Brain microvascular endothelial cell (primary cell): ENCODE results near the gene SFTPB.

Experiments used
- DNase-seq: peaks from one replicate; pipeline ENCODE4 v3.0.0-alpha.2; 2020
- H3K27ac ChIP-seq: fragments of 250-450 bp; sonication (Bioruptor Pico); 2 replicates; pipeline ENCODE4 v1.5.1; 2020; ENCODE audit warnings: mild to moderate bottlenecking, moderate library complexity
- H3K27me3 ChIP-seq: fragments of 250-450 bp; sonication (Bioruptor Pico); replicated peaks from 2 replicates; pipeline ENCODE4 v1.5.1; 2020; ENCODE audit warnings: mild to moderate bottlenecking
- H3K36me3 ChIP-seq: fragments of 250-450 bp; sonication (Bioruptor Pico); replicated peaks from 2 replicates; pipeline ENCODE4 v1.5.1; 2020; ENCODE audit warnings: mild to moderate bottlenecking
- H3K4me3 ChIP-seq: 2 replicates; pipeline ENCODE4 v1.5.1; 2011; ENCODE audit warnings: low read depth, mild to moderate bottlenecking, control low read depth, low read length, moderate library complexity
- CTCF ChIP-seq: IDR thresholded peaks from 2 replicates; pipeline ENCODE4 v1.5.1; 2011; ENCODE audit warnings: low read depth, mild to moderate bottlenecking, moderate library complexity, low read length, control low read depth, inconsistent platforms; ENCODE audit errors: missing control alignments
- in situ Hi-C: cut with HindIII; loops from 2 replicates; pipeline ENCODE4 v1.10.0; 2017; ENCODE audit warnings: low sequenced_read_pairs, low pct_ligation_motif_present

SFTPB gene

DNA sequence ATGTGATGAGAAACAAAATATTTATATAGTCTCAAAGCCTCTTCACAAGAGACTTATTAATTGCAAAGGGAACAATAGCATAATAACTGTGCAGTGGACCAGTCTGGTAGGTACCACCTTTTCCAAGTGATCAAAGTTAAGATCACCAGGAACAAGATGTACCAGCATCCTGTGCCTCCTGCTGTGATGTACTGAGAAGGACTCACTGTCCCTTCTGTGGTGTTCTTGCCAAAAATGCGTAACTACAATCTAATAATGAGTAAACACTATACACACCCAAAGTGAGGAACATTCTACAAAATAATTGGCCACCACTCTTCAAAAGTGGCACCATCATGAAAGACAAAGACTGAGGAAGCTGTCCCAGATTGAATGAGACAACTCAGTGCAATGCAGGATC lies 40.6 kb upstream of the SFTPB start:
- no peak overlapping the region for H3K4me3 ChIP-seq
- no peak overlapping the region for H3K27ac ChIP-seq
- no peak for TF ChIP-seq CTCF
- no peak for DNase-seq
- H3K36me3 ChIP-seq: no peaks in the 10 kb centered on the region
- in situ Hi-C loops: loop anchor here (25.0 kb wide), 1 partner anchor 104 kb away; no protein-coding TSS in a partner anchor
- no peaks in the 10 kb centered on the region for H3K27me3 ChIP-seq

- DNase-seq: peak; percentile 94
- Histone ChIP-seq H3K36me3 (no peaks in the 10 kb centered on the region), H3K27me3 (no peaks in the 10 kb centered on the region), H3K27ac (no peak overlapping the region), H3K4me3 (no peak overlapping the region)
- TF ChIP-seq CTCF: peak; percentile 84
- in situ Hi-C loops: loop anchor here (25.0 kb wide), 1 partner anchor 105 kb away; no protein-coding TSS in a partner anchor
Measured at GRCh38 chr2:85707304-85707703, 39.3 kb upstream of the SFTPB start.

DNA sequence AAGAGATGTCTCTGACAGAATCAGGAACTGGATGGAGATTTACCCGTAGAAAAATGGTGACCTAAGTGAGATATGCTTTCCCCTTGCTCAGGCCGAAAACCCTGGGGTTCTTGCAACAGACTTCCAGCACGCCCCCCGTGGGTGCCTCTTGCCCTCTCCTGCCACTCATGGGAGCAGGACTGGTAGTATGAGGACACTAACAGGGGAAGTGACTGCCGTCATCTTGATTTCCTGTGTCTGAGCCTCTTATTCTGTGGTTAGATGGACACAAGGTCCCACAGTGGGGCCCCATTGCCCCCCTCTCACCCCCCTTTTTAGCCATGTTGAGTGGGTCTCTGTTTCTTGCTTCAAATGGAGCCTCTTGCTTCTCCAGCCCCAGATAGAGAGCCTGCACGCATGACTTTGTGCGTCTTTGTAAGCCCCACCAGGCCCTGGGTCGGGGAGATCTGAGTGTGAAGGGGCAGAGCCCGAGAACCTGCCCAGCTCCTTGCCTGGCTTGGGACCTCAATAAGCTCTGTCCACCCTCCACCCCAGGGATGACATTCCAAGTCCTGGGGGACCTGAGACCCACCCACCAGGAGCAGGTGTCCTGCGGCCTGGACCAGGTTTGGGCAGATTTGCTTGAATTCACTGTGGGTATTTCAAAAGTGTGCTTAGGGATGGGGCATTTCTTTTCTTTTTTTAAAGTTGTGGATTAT lies 38.7 kb upstream of the SFTPB start:
- Histone ChIP-seq H3K27ac (no peak overlapping the region), H3K4me3 (no peak overlapping the region), H3K36me3 (no peaks in the 10 kb centered on the region), H3K27me3 (no peaks in the 10 kb centered on the region)
- TF ChIP-seq CTCF: no peak
- in situ Hi-C loops: loop anchor here (25.0 kb wide), 1 partner anchor 106 kb away; no protein-coding TSS in a partner anchor
- no peak for DNase-seq

GRCh38 chr2:85706063-85706462 lies 38.1 kb upstream of the SFTPB start:
- DNase-seq: no peak
- no peaks in the 10 kb centered on the region for H3K27me3 ChIP-seq
- in situ Hi-C loops: loop anchor here (25.0 kb wide), 1 partner anchor 106 kb away; no protein-coding TSS in a partner anchor
- no peak for TF ChIP-seq CTCF
- no peaks in the 10 kb centered on the region for H3K36me3 ChIP-seq
- H3K4me3 ChIP-seq: no peak overlapping the region
- H3K27ac ChIP-seq: no peak overlapping the region

GRCh38 chr2:85705680-85706039 lies 37.7 kb upstream of the SFTPB start:
- no peaks in the 10 kb centered on the region for H3K36me3 ChIP-seq
- in situ Hi-C loops: loop anchor here (25.0 kb wide), 1 partner anchor 107 kb away; no protein-coding TSS in a partner anchor
- no peak for TF ChIP-seq CTCF
- H3K27ac ChIP-seq: peak overlapping the region; percentile 45
- no peaks in the 10 kb centered on the region for H3K27me3 ChIP-seq
- H3K4me3 ChIP-seq: no peak overlapping the region
- DNase-seq: peak; percentile 81
